DND-41 (cell line): ENCODE results near the gene SDHB.

Source experiments
- ATAC-seq: fragments of 200-7000 bp; cut with Tn5 transposase; 3 replicates; pipeline ENCODE4 v1.9.1; 2021; ENCODE audit warnings: low read depth; ENCODE audit not compliant: insufficient read depth
- DNase-seq: peaks from one replicate; pipeline ENCODE4 v3.0.0-alpha.2; 2020
- H2AFZ ChIP-seq: 2 replicates; pipeline ENCODE4 v1.6.0; 2012; ENCODE audit warnings: low read depth, low read length
- H3K27ac ChIP-seq: 2 replicates; pipeline ENCODE4 v1.5.1; 2012; ENCODE audit warnings: low read length, inconsistent platforms
- H3K27me3 ChIP-seq: fragments of 200-600 bp; sonication (generic); 2 replicates; pipeline ENCODE4 v1.6.0; 2012; ENCODE audit warnings: low read length, mild to moderate bottlenecking, inconsistent platforms; ENCODE audit not compliant: insufficient read depth, poor library complexity
- H3K36me3 ChIP-seq: 2 replicates; pipeline ENCODE4 v1.5.1; 2012; ENCODE audit warnings: low read length, inconsistent platforms; ENCODE audit not compliant: insufficient read depth
- H3K4me1 ChIP-seq: 2 replicates; pipeline ENCODE4 v1.5.1; 2012; ENCODE audit warnings: mild to moderate bottlenecking, low read length; ENCODE audit not compliant: insufficient read depth
- H3K4me2 ChIP-seq: 2 replicates; pipeline ENCODE4 v1.6.0; 2012; ENCODE audit warnings: mild to moderate bottlenecking, moderate library complexity, low read length, inconsistent platforms; ENCODE audit not compliant: insufficient read depth
- H3K4me3 ChIP-seq, 2 experiments: fragments of 200-600 bp in 1 of 2; shearing (Covaris generic) in 1 of 2; 2 replicates each; pipeline ENCODE4 v1.5.1; 2012 to 2016; ENCODE audit warnings: inconsistent platforms in 2 of 2, low read length in 2 of 2, mild to moderate bottlenecking in 2 of 2, low read depth in 1 of 2, moderate library complexity in 1 of 2
- H3K79me2 ChIP-seq: 2 replicates; pipeline ENCODE4 v1.6.0; 2012; ENCODE audit warnings: low read length, inconsistent platforms; ENCODE audit not compliant: insufficient read depth
- H3K9ac ChIP-seq: 2 replicates; pipeline ENCODE4 v1.6.0; 2012; ENCODE audit warnings: low read depth, mild to moderate bottlenecking, inconsistent platforms, low read length, moderate library complexity
- H3K9me3 ChIP-seq: 2 replicates; pipeline ENCODE4 v1.5.1; 2012; ENCODE audit warnings: low read length, moderate library complexity, mild to moderate bottlenecking, inconsistent platforms; ENCODE audit not compliant: insufficient read depth, severe bottlenecking
- H4K20me1 ChIP-seq: 2 replicates; pipeline ENCODE4 v1.6.0; 2012; ENCODE audit warnings: low read length; ENCODE audit not compliant: insufficient read depth
- EZH2 ChIP-seq: IDR thresholded peaks from 3 replicates; pipeline ENCODE4 v1.6.1; 2012; ENCODE audit warnings: borderline replicate concordance, low read depth, mild to moderate bottlenecking, moderate library complexity, low read length, inconsistent platforms; ENCODE audit not compliant: severe bottlenecking
- TF ChIP-seq, protein P1 (sequence below): IDR thresholded peaks from 2 replicates; pipeline ENCODE4 v1.5.1; 2012; ENCODE audit warnings: borderline replicate concordance, low read length, moderate library complexity, mild to moderate bottlenecking; ENCODE audit not compliant: poor library complexity, severe bottlenecking; ENCODE audit errors: extremely low read depth

The SDHB gene

DNA sequence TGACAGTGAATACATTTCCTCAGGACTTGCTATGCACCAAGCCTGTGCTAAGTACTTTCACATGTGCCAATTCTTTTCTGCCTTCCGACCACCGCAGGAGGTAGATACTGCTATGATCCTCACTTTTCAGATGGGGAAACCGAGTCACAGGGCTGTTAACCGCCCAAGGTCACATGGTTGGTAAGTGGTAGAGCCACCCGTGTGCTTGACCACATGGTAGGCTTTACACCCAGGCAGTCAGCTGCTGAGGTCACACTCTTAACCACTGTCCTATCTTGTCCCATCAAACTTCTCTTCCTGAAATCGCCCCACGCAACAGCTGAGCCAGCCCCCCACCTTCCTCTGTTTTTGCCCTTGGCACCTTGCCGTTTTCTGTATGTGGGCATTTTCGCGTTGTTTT, 31.0 kb upstream of the SDHB start:
- Histone ChIP-seq H3K4me3 (no peak overlapping the region), H4K20me1 (no peaks in the 10 kb centered on the region; the same call in 1 of the 2 replicates), H3K36me3 (no peaks in the 10 kb centered on the region), H3K9me3 (no peaks in the 10 kb centered on the region), H2AFZ (no peak overlapping the region), H3K79me2 (no peaks in the 10 kb centered on the region), H3K4me1 (no peaks in the 10 kb centered on the region), H3K27ac (no peak overlapping the region), H3K9ac (no peak overlapping the region), H3K27me3 (no peaks in the 10 kb centered on the region), H3K4me2 (no peak overlapping the region)
- ATAC-seq (no peak), DNase-seq (no peak)
- TF ChIP-seq EZH2: no peak
- TF ChIP-seq, protein P1, sequence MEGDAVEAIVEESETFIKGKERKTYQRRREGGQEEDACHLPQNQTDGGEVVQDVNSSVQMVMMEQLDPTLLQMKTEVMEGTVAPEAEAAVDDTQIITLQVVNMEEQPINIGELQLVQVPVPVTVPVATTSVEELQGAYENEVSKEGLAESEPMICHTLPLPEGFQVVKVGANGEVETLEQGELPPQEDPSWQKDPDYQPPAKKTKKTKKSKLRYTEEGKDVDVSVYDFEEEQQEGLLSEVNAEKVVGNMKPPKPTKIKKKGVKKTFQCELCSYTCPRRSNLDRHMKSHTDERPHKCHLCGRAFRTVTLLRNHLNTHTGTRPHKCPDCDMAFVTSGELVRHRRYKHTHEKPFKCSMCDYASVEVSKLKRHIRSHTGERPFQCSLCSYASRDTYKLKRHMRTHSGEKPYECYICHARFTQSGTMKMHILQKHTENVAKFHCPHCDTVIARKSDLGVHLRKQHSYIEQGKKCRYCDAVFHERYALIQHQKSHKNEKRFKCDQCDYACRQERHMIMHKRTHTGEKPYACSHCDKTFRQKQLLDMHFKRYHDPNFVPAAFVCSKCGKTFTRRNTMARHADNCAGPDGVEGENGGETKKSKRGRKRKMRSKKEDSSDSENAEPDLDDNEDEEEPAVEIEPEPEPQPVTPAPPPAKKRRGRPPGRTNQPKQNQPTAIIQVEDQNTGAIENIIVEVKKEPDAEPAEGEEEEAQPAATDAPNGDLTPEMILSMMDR: no peak

DNA sequence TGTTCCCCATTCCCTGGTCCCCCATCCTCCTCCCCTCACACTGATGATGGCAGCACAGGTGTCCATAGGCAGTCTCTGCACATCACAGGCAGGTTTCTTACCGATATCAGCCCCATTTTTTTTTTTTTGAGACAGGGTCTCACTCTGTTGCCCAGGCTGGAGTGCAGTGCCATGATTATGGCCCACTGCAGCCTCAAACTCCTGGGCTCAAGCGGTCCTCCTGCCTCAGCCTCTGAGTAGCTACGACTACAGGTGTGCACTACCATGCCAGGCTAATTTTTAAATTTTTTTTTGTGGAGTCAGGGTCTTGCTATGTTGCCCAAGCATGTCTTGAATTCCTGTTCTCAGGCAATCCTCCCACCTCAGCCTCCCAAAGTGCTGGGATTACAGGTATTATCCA, 28.9 kb upstream of the SDHB start:
- no peaks in the 10 kb centered on the region for H3K36me3 ChIP-seq
- H3K27ac ChIP-seq: no peak overlapping the region
- H3K9ac ChIP-seq: no peak overlapping the region
- no peak for ATAC-seq
- no peaks in the 10 kb centered on the region for H3K79me2 ChIP-seq
- H3K9me3 ChIP-seq: no peaks in the 10 kb centered on the region
- no peak for DNase-seq
- TF ChIP-seq, protein P1: no peak
- no peak for TF ChIP-seq EZH2
- H3K4me2 ChIP-seq: no peak overlapping the region
- no peak overlapping the region for H3K4me3 ChIP-seq
- no peak overlapping the region for H2AFZ ChIP-seq
- H3K4me1 ChIP-seq: no peaks in the 10 kb centered on the region
- peaks cover under 1% of the 10 kb centered on the region for H3K27me3 ChIP-seq
- H4K20me1 ChIP-seq: no peaks in the 10 kb centered on the region; the same call in 1 of the 2 replicates

DNA sequence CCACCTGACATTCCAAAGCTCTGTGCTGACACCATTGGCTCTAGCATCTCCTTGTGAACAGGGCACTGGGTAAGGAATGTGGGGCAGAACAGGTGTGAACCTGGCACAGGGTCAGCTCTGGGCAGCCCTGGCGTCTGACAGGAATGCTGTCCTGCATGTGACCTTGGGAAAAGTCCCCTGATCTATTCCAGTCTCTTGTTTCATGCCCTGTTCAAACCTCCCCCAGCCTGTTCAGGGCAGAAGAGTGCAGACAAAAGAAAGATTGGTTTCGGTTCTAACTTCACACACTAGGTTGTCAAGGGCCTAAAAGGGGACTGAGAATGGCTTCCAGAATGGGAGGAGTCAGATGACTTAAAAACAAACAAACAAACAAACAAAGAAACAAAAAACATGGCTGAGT, 27.6 kb upstream of the SDHB start:
- Histone ChIP-seq H2AFZ (no peak overlapping the region), H3K27me3 (peaks cover 5% of the 10 kb centered on the region), H4K20me1 (no peaks in the 10 kb centered on the region; the same call in 1 of the 2 replicates), H3K36me3 (no peaks in the 10 kb centered on the region), H3K4me1 (no peaks in the 10 kb centered on the region), H3K9me3 (no peaks in the 10 kb centered on the region), H3K9ac (no peak overlapping the region), H3K27ac (no peak overlapping the region), H3K4me3 (no peak overlapping the region), H3K4me2 (no peak overlapping the region), H3K79me2 (no peaks in the 10 kb centered on the region)
- TF ChIP-seq EZH2: no peak
- TF ChIP-seq, protein P1: no peak
- DNase-seq (no peak), ATAC-seq (no peak)

DNA sequence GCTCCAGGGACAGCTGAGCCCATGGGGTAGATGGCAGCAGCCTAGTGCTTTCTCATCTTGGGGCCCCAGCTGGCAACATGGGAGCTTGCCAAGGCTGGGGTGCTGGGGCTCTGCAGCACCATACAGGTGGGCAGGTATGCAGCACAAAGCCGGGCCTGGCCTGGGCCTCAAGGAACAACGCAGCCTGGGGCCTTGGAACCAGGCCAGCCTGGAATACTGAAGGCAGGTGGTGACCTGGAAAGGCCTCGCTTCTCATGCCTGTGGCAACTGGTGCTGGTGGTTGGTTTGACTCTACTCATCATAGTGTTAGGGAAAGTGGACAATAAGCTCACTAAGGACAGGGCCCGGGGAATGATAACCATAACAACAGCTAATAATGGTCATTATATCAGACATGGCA, 27.0 kb upstream of the SDHB start:
- no peak overlapping the region for H3K4me2 ChIP-seq
- ATAC-seq: no peak
- DNase-seq: no peak

More for the DNA sequence above, 27.0 kb upstream of the SDHB start:
- H3K9ac ChIP-seq: no peak overlapping the region
- H4K20me1 ChIP-seq: no peaks in the 10 kb centered on the region; the same call in 1 of the 2 replicates
- TF ChIP-seq, protein P1: no peak
- TF ChIP-seq EZH2: no peak
- no peak overlapping the region for H3K4me3 ChIP-seq
- H3K4me1 ChIP-seq: no peaks in the 10 kb centered on the region
- no peak overlapping the region for H3K27ac ChIP-seq
- H3K9me3 ChIP-seq: no peaks in the 10 kb centered on the region
- no peaks in the 10 kb centered on the region for H3K79me2 ChIP-seq
- H3K36me3 ChIP-seq: no peaks in the 10 kb centered on the region
- peaks cover 5% of the 10 kb centered on the region for H3K27me3 ChIP-seq
- no peak overlapping the region for H2AFZ ChIP-seq
